Activated naive CD8-positive, alpha-beta T cell treated with anti-CD3 and anti-CD28 coated beads, Interleukin-2, amount 50 U/mL, for 24 hours (primary cell): ENCODE measurements around the gene HUS1.
A peak's percentile ranks its signal among the peaks of the same experiment; 100 is the strongest.
"Not testable (repeated sequence)": the region's sequence is repeated elsewhere in the genome, so short reads cannot be mapped to it uniquely, and the experiment has no call there.

Source experiments
- ATAC-seq: fragments of 150-1000 bp; cut with Tn5 transposase; one replicate; pipeline ENCODE4 v1.10.0; 2021
- DNase-seq: peaks from one replicate; pipeline ENCODE4 v3.0.0; 2021
- H3K27ac Mint-ChIP-seq: one replicate; pipeline ENCODE4 v1.8.0; 2021; ENCODE audit warnings: mild to moderate bottlenecking, mixed read lengths
- H3K27me3 Mint-ChIP-seq: one replicate; pipeline ENCODE4 v1.8.0; 2021; ENCODE audit warnings: mixed read lengths
- H3K36me3 Mint-ChIP-seq: one replicate; pipeline ENCODE4 v1.8.0; 2021; ENCODE audit warnings: low read depth, mixed read lengths
- H3K4me1 Mint-ChIP-seq: one replicate; pipeline ENCODE4 v1.8.0; 2021; ENCODE audit warnings: mixed read lengths
- H3K4me3 Mint-ChIP-seq: one replicate; pipeline ENCODE4 v1.8.0; 2021; ENCODE audit warnings: mild to moderate bottlenecking, moderate library complexity, mixed read lengths
- H3K9me3 Mint-ChIP-seq: one replicate; pipeline ENCODE4 v1.8.0; 2021; ENCODE audit warnings: mixed read lengths

The HUS1 gene

GRCh38 chr7:47979145-47979831, at the start of gene HUS1:
HUS1 (minus strand) TSS chr7:47979615; CDS start chr7:47979519, 96 bp downstream.
- H3K4me3 Mint-ChIP-seq = peak within 1 kb of the TSS; percentile 97
- no peaks in the 10 kb centered on the region for H3K9me3 Mint-ChIP-seq
- H3K36me3 Mint-ChIP-seq = peaks cover 35% of the 10 kb centered on the region
- ATAC-seq = peak; percentile 99
- H3K27me3 Mint-ChIP-seq = no peaks in the 10 kb centered on the region
- peak within 1 kb of the TSS; percentile 98 for H3K27ac Mint-ChIP-seq
- peak; percentile 96 for DNase-seq
- peaks cover 33% of the 10 kb centered on the region for H3K4me1 Mint-ChIP-seq

- DNase-seq (no peak), ATAC-seq (no peak)
- Mint-ChIP-seq H3K9me3 (peaks cover 6% of the 10 kb centered on the region), H3K36me3 (no peaks in the 10 kb centered on the region), H3K27me3 (peaks cover 15% of the 10 kb centered on the region), H3K4me3 (no peak within 1 kb of the TSS), H3K27ac (no peak within 1 kb of the TSS), H3K4me1 (no peaks in the 10 kb centered on the region)
Measured at GRCh38 chr7:48028938-48029337, 49.5 kb upstream of the HUS1 start, which contains the start of gene SUN3. SUN3 (minus strand) TSS chr7:48029107; CDS start chr7:48028938, 169 bp downstream.

GRCh38 chr7:48025624-48026023, 46.2 kb upstream of the HUS1 start:
- DNase-seq = no peak
- Mint-ChIP-seq H3K36me3 (no peaks in the 10 kb centered on the region), H3K27me3 (peaks cover 10% of the 10 kb centered on the region), H3K9me3 (peaks cover 23% of the 10 kb centered on the region), H3K4me1 (no peaks in the 10 kb centered on the region), H3K27ac (no peak overlapping the region), H3K4me3 (no peak overlapping the region)
- no peak for ATAC-seq

GRCh38 chr7:48017674-48018073, 38.3 kb upstream of the HUS1 start:
- Mint-ChIP-seq H3K27ac (no peak overlapping the region), H3K36me3 (no peaks in the 10 kb centered on the region), H3K4me3 (no peak overlapping the region)

GRCh38 chr7:48016641-48017040, 37.2 kb upstream of the HUS1 start:
- no peak for DNase-seq

More at GRCh38 chr7:48017674-48018073, 38.3 kb upstream of the HUS1 start:
- H3K9me3 Mint-ChIP-seq = peaks cover 20% of the 10 kb centered on the region
- DNase-seq (no peak), ATAC-seq (no peak)
- peaks cover 13% of the 10 kb centered on the region for H3K27me3 Mint-ChIP-seq
- no peaks in the 10 kb centered on the region for H3K4me1 Mint-ChIP-seq

GRCh38 chr7:48011951-48012350, 32.5 kb upstream of the HUS1 start:
- Mint-ChIP-seq H3K4me3 (no peak overlapping the region), H3K36me3 (no peaks in the 10 kb centered on the region), H3K4me1 (no peaks in the 10 kb centered on the region), H3K27me3 (peaks cover 3% of the 10 kb centered on the region), H3K9me3 (no peaks in the 10 kb centered on the region), H3K27ac (no peak overlapping the region)
- ATAC-seq = no peak
- DNase-seq = no peak

More at GRCh38 chr7:48016641-48017040, 37.2 kb upstream of the HUS1 start:
- H3K4me1 Mint-ChIP-seq = no peaks in the 10 kb centered on the region
- no peak overlapping the region for H3K4me3 Mint-ChIP-seq
- H3K27me3 Mint-ChIP-seq = peaks cover 13% of the 10 kb centered on the region
- H3K36me3 Mint-ChIP-seq = no peaks in the 10 kb centered on the region
- no peak for ATAC-seq
- no peak overlapping the region for H3K27ac Mint-ChIP-seq
- H3K9me3 Mint-ChIP-seq = peaks cover 15% of the 10 kb centered on the region

GRCh38 chr7:48011323-48011722, 31.9 kb upstream of the HUS1 start:
- Mint-ChIP-seq H3K4me1 (no peaks in the 10 kb centered on the region), H3K36me3 (no peaks in the 10 kb centered on the region), H3K4me3 (no peak overlapping the region), H3K9me3 (no peaks in the 10 kb centered on the region), H3K27me3 (peaks cover 3% of the 10 kb centered on the region), H3K27ac (no peak overlapping the region)
- no peak for ATAC-seq
- no peak for DNase-seq

- no peak overlapping the region for H3K27ac Mint-ChIP-seq
- no peaks in the 10 kb centered on the region for H3K36me3 Mint-ChIP-seq
- ATAC-seq (no peak), DNase-seq (no peak)
- H3K4me1 Mint-ChIP-seq = no peaks in the 10 kb centered on the region
- no peaks in the 10 kb centered on the region for H3K9me3 Mint-ChIP-seq
- H3K4me3 Mint-ChIP-seq = no peak overlapping the region
- H3K27me3 Mint-ChIP-seq = no peaks in the 10 kb centered on the region
Measured at GRCh38 chr7:48009954-48010353, 30.5 kb upstream of the HUS1 start.

GRCh38 chr7:48009257-48009656, 29.8 kb upstream of the HUS1 start:
- DNase-seq (no peak), ATAC-seq (no peak)
- Mint-ChIP-seq H3K36me3 (no peaks in the 10 kb centered on the region), H3K27me3 (no peaks in the 10 kb centered on the region), H3K4me1 (no peaks in the 10 kb centered on the region), H3K27ac (no peak overlapping the region), H3K9me3 (no peaks in the 10 kb centered on the region), H3K4me3 (no peak overlapping the region)

GRCh38 chr7:48006866-48007265, 27.5 kb upstream of the HUS1 start:
- H3K4me1 Mint-ChIP-seq = no peaks in the 10 kb centered on the region
- DNase-seq (no peak), ATAC-seq (no peak)
- no peaks in the 10 kb centered on the region for H3K9me3 Mint-ChIP-seq
- H3K27ac Mint-ChIP-seq = no peak overlapping the region
- no peaks in the 10 kb centered on the region for H3K27me3 Mint-ChIP-seq
- H3K36me3 Mint-ChIP-seq = no peaks in the 10 kb centered on the region
- no peak overlapping the region for H3K4me3 Mint-ChIP-seq

GRCh38 chr7:48004638-48005037, 25.2 kb upstream of the HUS1 start:
- no peaks in the 10 kb centered on the region for H3K27me3 Mint-ChIP-seq
- H3K4me1 Mint-ChIP-seq = no peaks in the 10 kb centered on the region
- no peak overlapping the region for H3K27ac Mint-ChIP-seq
- H3K36me3 Mint-ChIP-seq = no peaks in the 10 kb centered on the region
- H3K4me3 Mint-ChIP-seq = no peak overlapping the region
- H3K9me3 Mint-ChIP-seq = no peaks in the 10 kb centered on the region
- DNase-seq (no peak), ATAC-seq (no peak)

GRCh38 chr7:48004032-48004431, 24.6 kb upstream of the HUS1 start:
- Mint-ChIP-seq H3K27ac (no peak overlapping the region), H3K36me3 (no peaks in the 10 kb centered on the region), H3K4me3 (no peak overlapping the region), H3K27me3 (no peaks in the 10 kb centered on the region), H3K9me3 (no peaks in the 10 kb centered on the region), H3K4me1 (no peaks in the 10 kb centered on the region)
- ATAC-seq (no peak), DNase-seq (no peak)

- not testable (repeated sequence) for DNase-seq, H3K27me3 Mint-ChIP-seq, H3K36me3 Mint-ChIP-seq, H3K4me3 Mint-ChIP-seq, H3K4me1 Mint-ChIP-seq, H3K9me3 Mint-ChIP-seq, ATAC-seq, H3K27ac Mint-ChIP-seq
Measured at GRCh38 chr7:48000164-48000563, 20.7 kb upstream of the HUS1 start.

GRCh38 chr7:47999413-47999812, 20.0 kb upstream of the HUS1 start:
- ATAC-seq (no peak), DNase-seq (no peak)
- Mint-ChIP-seq H3K27ac (no peak overlapping the region), H3K4me3 (no peak overlapping the region), H3K27me3 (no peaks in the 10 kb centered on the region), H3K9me3 (peaks cover 10% of the 10 kb centered on the region), H3K36me3 (no peaks in the 10 kb centered on the region), H3K4me1 (no peaks in the 10 kb centered on the region)

- Mint-ChIP-seq H3K4me1 (peaks cover 18% of the 10 kb centered on the region), H3K4me3 (peak overlapping the region; percentile 88), H3K27ac (peak overlapping the region; percentile 91), H3K9me3 (peaks cover 10% of the 10 kb centered on the region), H3K36me3 (no peaks in the 10 kb centered on the region), H3K27me3 (no peaks in the 10 kb centered on the region)
- no peak for ATAC-seq
- no peak for DNase-seq
Measured at GRCh38 chr7:47992446-47992845, 13.0 kb upstream of the HUS1 start.
